T follicular helper cell (primary cell): ENCODE data around the gene LRRC2.
"Not testable (repeated sequence)": the region's sequence is repeated elsewhere in the genome, so short reads cannot be mapped to it uniquely, and the experiment has no call there.

Experiments used
- DNase-seq: peaks from one replicate; pipeline ENCODE4 v3.0.0-alpha.2; 2020; ENCODE audit warnings: low read depth
- total RNA-seq, 2 experiments: gene quantifications; one replicate each; lab custom pipeline; 2026; lab: John Stamatoyannopoulos, UW

Gene LRRC2, protein sequence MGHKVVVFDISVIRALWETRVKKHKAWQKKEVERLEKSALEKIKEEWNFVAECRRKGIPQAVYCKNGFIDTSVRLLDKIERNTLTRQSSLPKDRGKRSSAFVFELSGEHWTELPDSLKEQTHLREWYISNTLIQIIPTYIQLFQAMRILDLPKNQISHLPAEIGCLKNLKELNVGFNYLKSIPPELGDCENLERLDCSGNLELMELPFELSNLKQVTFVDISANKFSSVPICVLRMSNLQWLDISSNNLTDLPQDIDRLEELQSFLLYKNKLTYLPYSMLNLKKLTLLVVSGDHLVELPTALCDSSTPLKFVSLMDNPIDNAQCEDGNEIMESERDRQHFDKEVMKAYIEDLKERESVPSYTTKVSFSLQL
- 0.35 to 7.9 reads per million in 2 experiments for total RNA-seq

DNA sequence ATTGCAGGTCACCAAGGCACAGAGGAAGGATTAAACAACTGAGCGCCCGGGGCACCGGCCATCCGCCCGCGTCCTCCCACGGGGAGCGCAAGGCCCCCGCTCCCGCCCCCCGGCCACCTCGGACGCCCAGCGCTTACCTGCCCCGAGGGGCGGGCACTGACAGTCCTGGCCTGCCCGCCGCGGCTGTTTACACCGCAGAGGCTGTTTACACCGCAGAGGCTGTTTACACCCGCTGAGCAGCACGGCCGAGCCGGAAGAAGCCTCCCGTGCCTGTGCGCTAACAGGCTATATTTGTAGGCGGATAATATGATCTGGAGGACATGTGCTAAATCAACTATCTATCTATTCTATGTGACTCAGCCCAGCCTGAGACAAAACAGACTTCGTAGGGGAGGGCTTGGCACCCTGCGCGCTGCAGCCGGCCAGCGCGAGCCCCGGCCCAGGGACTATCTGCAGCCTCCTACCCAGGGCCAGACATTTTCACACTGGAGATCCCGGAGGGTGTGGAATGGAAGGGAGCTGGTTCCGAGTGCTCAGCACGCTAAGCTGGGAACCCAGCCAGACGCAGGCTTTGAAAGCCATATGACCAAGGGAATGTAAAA, at the start of gene LRRC2:
LRRC2 (minus strand) TSS at position 263 of the 602 bp plus-strand sequence. CDS start 14,711 bp downstream, outside the sequence.
- DNase-seq = no peak

DNA sequence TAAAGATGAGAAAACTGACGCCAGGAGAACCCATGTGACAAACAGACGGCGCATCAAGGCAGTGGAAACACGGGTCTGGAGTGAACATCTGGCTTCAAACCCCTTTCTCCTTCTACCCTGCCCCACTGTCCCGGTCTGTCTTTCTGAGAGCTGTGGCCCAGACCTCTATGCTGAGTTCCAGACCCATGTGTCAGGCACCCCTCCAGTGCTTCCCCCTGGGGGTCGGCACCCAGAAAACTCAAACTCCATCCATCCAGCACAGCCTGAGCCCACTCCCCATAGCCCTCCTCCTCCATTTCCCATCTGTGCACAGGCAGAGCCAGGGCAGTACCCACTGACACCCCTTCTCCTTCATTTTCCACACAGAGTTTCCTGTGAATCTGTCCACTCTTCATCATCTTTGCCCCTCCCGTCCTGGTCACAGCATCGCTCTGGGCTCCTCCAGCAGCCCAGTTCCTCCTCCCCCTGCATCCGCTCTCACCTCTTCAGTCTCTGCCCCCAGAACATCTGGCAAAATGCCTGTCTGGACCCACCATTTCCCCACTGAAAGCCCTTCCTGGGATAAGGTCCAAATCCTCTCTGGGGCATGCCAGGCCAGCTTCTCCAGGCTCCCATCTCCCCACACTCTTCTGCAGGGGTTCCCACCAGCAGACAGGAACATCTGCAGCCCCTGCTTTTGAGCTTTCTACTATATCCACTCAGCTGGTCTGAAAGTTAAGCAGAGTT, 49.1 kb upstream of the LRRC2 start:
- DNase-seq = no peak

DNA sequence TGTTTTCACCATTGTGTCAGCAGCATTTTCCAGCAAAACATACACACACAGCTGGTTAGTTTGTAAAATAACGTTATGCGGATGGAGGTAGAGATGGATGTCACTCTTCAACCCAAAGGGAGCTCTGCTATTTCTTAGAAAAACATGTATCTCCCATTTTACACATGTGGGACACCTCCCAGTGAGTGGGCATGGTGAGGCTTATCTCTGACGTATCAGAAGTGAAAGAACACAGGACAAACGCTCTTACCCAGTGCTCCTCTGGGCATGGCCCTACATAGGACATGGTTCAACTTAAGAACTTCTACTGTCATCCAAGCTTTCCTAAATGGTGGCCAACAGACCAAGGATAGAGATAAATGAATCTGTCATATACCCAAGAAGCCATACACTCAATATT, 48.3 kb upstream of the LRRC2 start:
- no peak for DNase-seq

DNA sequence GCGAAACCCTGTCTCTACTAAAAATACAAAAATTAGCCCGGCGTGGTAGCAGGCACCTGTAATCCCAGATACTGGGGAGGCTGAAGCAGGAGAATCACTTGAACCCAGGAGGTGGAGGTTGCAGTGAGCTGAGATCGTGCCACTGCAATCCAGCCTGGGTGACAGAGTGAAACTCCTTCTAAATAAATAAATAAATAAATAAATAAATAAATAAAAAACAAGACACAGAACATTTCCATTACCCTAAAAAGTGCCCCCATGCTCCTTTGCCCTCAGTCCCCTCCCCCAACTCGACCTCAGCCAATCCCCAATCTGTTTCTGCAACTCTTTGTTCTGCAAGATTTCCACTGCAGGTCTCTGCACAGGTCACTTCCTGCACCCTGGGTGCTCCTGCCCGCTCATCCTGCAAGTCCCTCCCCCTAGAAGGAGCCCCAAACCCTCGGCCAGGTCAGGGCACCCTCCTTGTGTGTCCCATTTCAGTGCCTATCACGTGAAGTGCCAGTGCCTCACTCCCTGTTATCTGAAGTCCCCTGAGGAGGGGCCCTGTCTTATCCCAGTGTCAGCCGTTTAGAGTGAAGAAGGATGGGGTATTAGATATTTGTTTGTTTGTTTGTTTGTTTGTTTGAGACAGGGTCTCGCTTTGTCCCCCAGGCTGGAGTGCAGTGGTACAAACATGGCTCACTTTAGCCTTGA, 47.4 kb upstream of the LRRC2 start:
- no peak for DNase-seq

DNA sequence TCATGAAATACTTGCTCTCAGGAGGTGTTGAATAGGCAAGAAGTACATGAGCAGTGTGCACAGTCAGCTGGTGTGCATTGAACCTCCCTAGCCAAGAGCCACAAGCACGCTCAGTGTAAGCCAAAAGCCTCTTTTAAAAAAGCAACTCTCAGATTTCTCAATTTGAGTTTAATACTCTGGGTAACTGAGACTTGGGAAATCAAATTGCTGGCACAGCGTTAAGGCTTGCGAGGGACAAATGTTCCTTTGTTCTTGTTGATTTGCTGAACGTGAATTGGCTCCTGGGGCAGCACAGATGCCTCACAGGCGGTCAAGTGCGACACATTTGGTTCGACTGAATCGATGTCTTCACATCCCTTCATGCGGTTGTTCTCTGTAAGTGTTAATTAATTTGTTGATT, 46.2 kb upstream of the LRRC2 start, which contains the start of gene FAM240A:
FAM240A (plus strand) TSS at position 202 of the 400 bp plus-strand sequence; CDS start at position 361, 159 bp downstream.
- DNase-seq = no peak

DNA sequence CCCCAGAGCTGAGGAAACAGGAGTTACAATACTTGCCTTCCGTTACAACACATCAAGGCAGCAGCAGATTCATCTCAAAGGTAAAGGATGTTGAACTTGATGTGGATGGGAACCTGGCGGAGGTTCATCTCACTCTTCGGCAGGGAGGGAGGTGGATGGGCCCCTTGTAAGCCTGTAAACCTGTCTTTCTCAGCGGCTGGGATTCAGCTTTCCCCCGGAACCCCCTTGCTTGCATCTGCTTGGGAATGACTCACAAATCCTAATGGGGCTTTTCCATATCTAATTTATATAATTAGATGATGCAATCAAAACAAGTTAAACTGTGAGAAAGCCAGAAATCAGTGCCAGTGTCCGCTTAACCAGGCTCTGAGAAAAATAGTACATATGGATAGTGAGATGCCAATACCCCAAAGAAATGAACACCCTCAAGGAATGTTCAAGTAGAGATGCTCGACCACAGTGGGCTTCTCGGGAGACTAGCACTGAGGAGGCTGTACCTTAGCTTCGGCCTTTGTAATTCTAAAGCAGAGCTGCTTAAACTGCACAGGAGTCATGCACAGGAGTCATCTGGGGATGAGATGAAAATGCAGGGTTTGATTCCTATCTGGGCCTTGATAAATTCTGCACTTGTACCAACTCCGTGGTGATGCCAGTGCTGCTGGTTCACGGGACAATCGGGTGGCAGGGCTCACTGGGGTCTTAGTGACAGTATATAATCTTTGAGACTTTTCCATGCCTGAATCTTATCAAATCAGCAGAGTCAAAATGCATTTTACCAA, 44.0 kb upstream of the LRRC2 start:
- DNase-seq = no peak

DNA sequence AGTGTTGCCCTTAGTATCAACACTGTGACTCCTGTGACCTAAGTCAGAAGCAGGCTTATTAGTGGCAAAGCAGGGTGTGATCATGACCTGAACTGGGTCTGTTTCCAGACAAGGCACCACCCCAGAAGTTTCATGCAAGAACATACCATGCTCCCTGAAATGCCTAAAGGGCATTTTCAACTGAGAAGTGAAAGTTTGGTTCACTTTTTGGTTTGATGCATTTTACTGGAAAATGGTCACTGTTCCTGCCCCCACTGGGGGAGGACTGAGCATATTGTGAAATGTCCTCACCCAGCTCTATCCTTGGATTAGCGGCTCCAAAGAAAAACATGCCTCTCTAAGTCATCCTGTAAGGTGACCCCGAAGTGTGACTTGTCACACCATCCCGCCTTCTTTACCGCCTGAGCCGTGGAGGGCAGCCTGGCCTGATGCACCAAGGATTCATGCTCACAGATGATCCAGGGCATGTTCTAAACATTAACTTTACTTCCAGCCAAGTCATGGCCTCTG, 43.2 kb upstream of the LRRC2 start:
- no peak for DNase-seq

DNA sequence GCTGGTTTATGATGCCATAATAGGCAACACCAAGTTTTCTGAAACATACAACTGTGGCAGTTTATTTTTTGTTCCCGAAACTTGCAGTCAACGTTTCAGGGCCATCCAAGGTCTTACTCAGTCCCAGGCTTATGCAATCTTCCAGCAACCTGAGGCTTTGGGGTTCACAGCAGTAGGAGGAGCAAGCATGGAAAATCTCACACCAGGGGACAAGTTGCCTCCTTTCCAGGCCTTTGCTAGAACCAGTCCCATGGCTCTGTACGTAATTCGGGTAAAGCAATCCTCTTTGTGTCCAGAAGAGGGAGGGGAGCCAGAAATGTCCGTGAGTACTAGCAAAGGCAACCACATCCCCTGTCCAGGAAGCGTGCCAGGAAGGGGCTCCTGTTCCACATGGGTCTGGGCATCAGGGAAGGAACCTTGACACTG, 41.5 kb upstream of the LRRC2 start:
- no peak for DNase-seq

DNA sequence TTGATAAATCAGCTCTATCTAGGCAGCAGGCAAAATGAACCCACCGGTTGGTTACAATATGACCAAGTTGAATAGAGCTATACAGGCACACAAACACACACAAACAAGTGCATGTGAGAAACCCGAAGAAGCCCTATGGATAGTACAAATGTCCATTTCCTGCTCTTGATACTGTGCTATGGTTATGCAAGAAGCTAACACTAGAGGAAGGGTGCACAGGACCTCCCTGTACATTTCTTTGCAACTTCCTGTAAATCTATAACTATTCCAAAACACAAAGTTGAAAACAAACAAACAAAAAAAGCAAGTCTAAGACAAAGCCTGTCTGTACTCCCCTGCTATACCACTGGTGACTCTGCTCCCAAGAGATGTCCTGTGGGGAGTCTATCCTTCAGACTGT, 38.0 kb upstream of the LRRC2 start:
- DNase-seq = no peak

DNA sequence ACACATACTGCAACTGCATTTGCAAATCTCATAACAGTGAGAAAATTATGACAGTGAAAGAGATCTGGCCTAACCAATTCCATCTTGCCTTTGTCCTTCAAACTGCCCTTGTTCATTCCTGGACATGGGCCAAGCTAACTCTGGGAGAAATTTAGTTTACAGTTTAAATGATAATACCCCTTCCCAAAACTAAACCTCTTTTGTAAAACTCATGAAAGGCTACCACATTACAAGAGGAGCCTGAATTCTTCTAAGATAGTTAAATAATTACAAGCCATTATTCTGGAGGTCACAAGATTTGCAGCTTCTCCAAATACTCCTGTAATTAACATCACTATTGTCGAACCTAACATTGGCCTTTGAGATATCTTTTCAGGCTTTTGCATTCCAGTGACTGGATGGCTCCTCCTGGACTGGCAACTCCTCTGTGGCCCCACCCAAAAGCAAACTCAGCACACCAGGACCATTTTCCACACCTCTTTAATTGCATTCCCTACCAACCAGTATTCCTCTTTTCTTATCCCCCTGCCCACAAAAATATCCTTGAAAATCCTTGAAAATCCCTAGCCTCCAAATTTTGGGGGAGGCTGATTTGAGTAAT, 37.4 kb upstream of the LRRC2 start:
- DNase-seq = no peak

DNA sequence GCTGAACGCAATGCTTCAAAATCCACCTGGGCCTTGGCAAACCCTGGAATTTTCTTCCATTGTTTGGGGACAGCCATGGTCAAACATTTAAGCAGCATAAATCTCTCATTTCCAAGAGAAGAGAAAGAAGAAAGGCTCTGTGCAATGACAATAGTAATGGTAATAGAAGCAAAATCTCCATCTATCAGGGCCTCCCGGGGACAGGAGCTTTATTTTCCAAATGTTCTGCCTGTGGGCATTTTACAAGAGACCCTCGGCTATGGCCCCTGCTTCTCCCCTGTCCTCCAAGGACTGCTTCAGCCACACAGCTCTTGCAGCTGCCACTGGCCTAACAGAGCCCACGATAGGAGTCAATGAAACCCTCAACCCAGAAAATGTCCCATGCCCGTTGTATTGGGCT, 33.5 kb upstream of the LRRC2 start:
- DNase-seq = no peak

DNA sequence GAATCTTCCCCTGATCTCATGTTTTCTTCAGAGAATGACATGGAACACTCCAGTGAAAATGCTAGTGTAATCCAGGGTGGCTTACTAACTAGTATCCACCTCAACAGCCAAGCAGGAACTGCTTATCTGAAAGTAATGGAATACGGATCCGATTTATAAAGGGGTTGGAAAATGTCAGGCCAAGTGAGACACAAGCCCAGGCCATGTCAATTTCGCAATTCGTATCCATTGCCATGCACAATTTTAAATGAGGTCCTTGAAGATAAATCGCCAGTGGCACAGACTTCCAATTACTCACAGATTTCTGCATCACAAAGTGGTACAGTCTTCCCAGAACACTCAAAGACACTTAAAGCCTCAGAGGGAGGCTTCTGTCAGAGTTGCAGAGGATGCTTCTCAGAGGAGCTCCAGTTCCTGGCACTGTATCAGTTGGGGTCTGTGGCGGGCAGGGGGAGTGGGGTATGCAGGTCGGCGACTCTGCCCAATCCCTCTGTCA, 29.8 kb upstream of the LRRC2 start:
- no peak for DNase-seq

DNA sequence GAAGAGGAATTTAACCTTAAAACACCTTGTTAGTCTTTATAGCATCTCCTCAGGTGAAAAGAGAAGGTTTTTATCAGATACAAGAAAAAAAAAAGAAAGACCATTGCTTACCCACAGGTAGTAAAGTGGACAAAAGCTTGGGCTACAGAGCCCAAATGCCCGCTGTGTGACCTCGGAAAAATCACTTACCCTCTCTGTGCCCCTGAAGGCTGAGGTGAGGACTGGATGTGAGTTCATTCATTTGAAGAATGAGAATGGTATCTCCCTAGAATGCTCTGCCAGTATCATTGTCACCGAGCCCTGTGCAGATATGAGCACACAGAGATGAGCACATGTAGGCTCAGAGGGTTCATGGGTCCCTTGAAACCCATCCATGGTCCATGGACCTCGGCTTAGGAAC, 28.6 kb upstream of the LRRC2 start:
- DNase-seq = no peak

DNA sequence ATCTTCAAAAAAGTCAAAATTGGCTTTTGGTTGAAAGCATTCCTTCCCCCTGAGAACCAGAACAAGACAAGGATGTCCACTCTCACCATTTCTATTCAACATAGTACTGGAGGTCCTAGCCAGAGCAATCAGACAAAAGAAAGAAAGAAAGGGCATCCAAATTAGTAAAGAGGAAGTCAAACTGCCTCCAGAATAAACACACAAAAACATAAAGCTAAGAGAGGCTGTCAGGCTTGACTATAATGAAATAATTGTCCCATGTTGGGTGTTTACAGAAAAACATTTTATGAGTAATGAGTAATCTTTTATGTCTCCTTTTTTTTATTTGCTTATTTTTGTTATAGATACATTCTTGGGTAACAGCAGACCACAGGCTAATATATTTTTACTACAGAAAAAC, 27.9 kb upstream of the LRRC2 start:
- DNase-seq = no peak

DNA sequence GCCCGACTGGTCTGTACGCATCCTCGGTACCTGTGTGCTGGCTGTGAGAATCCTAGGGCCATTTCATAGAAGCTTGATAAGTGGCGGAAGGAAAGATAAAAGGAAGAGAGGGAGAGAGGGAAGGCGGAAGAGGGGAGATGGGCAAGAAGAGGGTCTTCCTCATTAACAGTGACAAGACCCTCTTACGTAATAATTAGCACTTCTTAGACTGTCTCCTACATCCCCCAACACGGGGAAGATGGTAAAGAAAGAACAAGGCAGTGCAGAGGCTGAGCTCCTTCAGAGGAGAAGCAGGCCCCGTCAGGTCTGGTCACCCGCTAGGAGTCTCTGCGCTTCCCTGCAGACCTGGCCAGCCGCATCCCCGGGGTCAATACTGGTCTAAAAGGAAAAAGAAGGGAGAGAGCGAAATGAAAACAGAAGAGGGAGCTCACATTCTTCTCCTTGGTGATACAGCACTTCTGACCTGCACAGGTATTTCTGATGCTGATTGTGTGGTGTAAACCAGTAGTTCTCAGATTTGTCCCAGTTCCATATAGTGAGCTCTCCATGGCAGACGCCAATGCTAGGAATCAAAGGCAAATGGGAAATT, 27.3 kb upstream of the LRRC2 start:
- no peak for DNase-seq

DNA sequence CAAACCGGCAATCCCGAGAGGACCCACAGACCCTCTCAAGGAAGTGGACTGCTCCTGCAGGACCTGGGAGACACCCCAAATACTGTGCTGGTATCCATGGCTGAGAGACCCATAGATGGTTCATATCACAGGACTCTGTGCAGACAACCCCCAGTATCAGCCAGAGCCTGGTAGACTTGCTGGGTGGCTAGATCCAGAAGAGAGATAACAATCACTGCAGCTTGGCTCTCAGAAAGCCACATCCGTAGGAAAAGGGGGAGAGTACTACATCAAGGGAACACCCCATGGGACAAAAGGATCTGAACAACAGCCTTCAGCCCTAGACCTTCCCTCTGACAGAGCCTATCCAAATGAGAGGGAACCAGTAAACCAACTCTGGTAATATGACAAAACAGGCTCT, 21.2 kb upstream of the LRRC2 start:
- not testable (repeated sequence) for DNase-seq

DNA sequence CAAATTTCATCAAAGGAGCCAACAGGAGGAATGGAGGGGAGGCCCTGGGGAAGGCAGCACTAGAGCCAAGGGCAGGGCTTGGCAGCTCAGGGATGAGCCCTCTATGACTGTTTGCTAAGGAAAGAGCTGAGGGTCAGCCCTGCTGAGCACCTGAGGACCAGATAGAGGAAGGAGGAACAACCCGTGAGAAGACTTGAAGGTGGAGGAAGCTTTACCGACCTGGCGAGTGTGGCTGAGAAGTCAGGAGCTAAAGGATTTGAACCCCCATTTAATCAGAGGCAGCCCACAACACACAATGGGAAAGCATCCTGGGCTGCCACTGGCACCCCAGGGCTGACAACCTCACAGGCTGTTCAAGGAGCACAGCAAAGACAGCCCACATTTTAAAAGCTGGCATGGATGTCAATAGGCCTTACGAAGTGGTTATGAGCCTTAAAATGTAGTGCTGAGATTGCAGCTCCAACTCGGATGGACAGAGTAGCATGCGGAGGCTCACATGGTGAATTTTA, 20.7 kb upstream of the LRRC2 start:
- DNase-seq = no peak

DNA sequence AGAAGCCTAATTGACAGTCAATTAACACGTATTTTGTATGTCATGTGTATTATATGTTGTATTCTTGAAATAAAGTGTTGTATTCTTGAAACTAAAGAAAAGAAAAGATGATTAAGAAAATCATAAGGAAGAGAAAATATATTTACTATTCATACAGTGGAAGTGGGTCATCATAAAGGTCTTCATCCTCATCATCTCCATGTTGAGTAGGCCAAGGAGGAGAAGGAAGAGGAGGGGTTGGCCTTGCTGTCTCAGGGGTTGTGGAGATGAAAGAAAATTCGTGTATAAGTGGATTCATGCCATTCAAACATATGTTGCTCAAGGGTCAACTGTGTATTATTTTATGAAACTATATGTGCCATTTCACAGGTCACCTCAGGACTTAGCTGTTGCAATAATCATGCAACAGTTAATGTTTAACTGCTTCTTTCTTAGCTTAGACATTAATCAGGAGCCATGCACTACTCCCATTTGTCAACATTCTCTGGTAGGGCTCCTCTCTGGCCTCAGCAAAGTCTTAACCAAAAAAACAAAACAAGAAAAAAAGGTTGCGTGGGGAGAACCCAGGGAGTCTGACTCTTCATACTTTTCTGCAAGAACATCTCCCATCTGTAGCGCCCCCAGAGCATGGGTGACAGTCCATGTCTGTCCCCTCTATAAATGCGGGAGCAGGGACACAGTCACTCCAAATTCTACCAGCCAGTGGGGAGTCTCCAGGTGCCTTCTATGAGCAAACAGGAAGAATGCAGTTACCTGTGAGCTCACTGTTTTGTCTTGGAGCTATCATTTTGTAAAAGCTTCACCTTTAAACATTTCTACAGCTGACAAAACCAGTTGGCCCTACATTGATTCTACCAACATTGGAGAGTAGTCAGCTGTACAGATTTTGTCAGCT, 19.9 kb upstream of the LRRC2 start:
- no peak for DNase-seq
